ENCODE data around the gene NKAPD1. TPM values are rescaled to one million over a fixed set of nuclear protein-coding genes. Genes with fewer than 3 reads are reported as not detected.
A peak's percentile ranks its signal among the peaks of the same experiment; 100 is the strongest.

NKAPD1 gene
- total and polyA plus RNA-seq, 10 of the 15 experiments (the other 5 are each of a cell fraction or from before 2014, with no cell fraction given): 9.6 to 43.3 (median 19.2) TPM

DNA sequence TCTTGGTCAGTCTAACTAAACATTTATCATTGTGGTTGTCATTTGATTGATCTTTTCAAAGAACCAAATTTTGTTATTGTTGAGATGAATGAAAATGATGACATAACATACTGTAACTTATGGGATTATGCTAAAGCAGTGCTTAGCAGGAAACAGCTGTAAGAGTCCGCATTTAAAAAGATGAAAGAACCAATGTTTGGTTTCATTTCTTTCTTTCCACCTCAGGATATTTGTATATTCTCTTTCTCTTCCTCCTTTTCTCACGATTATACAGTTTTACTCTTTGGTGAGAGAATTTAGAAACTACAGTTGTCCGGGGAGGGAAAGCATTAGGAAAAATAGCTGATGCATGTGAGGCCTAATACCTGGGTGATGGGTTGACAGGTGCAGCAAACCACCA, 23.4 kb upstream of the NKAPD1 start:
- CTCF ChIA-PET: no interaction called here
- no peak overlapping the region for H2AFZ ChIP-seq (ENCODE audit: control insufficient read depth, low read depth, low read length)
- ATAC-seq (peak; percentile 84), DNase-seq (ENCODE audit: low read depth, low spot score) (peak; percentile 40), FAIRE-seq (peak; percentile 75)
- peak overlapping the region; percentile 68 for H3K4me2 ChIP-seq (ENCODE audit: control insufficient read depth, insufficient read depth)
- H3K27ac ChIP-seq (ENCODE audit: control insufficient read depth, insufficient read depth): peak overlapping the region; percentile 72; the same call in 1 of the 2 replicates
- intact Hi-C loops (cut with micrococcal nuclease; ENCODE audit: unreplicated experiment) (no loop called here), in situ Hi-C loops (cut with MboI) (no loop called here)
- peaks cover 3% of the 10 kb centered on the region for H3K79me2 ChIP-seq (ENCODE audit: control insufficient read depth, insufficient read depth, low read length)
- POLR2A ChIA-PET: no interaction called here
- no peaks in the 10 kb centered on the region; the same call in 2 of the 3 replicates for H3K9me3 ChIP-seq (replicated peaks; ENCODE audit: control insufficient read depth, insufficient read depth, low read length)
- BruUV-seq (replicated peaks): no TSS peak
- SMC1A ChIA-PET (ENCODE audit: uncharacterized antibody, unreplicated experiment): interaction anchor here (0.7 to 2.2 kb wide), 5 partner anchors 10 to 390 kb away, joined by 3 to 8 read pairs (median 3); no protein-coding TSS in a partner anchor
- RAD21 ChIA-PET (ENCODE audit: unreplicated experiment): no interaction called here
- 0% methylated on average over 3 of the region's 3 CpGs for WGBS (ENCODE audit: insufficient coverage, insufficient replicate concordance, low lambda C conversion rate, missing lambda C conversion rate)
- peaks cover 36% of the 10 kb centered on the region for H3K4me1 ChIP-seq (ENCODE audit: control insufficient read depth, insufficient read depth, low read length)
- H3K27me3 ChIP-seq (replicated peaks in 1 of 2; ENCODE audit: control insufficient read depth in 2 of 2, insufficient read depth in 2 of 2, low read length in 1 of 2): no peaks in the 10 kb centered on the region
- peaks cover 1 to 26% of the 10 kb centered on the region in 2 experiments for H3K36me3 ChIP-seq (ENCODE audit: control insufficient read depth in 2 of 2, insufficient read depth in 2 of 2, low read length in 1 of 2)
- no peaks in the 10 kb centered on the region for H4K20me1 ChIP-seq (ENCODE audit: control insufficient read depth, insufficient read depth)
- no peak overlapping the region for H3K9ac ChIP-seq (ENCODE audit: control insufficient read depth, insufficient read depth, low read length)
- H3K4me3 ChIP-seq: no peak overlapping the region
- TF ChIP-seq BCL11A (IDR thresholded peaks at IDR 0.05; ENCODE audit: low read depth, low read length) (0 out of 2 replicates have a peak, but pooled peaks have one; percentile 36), STAT1 (conservative IDR thresholded peaks at IDR 0.05) (no peak), NFIC (IDR thresholded peaks at IDR 0.05; ENCODE audit: low read depth, low read length) (peak; percentile 91), RUNX3 (IDR thresholded peaks at IDR 0.05; ENCODE audit: low read length) (peak; percentile 86), IKZF2 (IDR thresholded peaks at IDR 0.05) (peak; percentile 69 to 79), MEF2A (IDR thresholded peaks at IDR 0.05; ENCODE audit: insufficient read depth, low read depth, low read length) (peak; percentile 62; the same call in 1 of the 2 replicates), ZNF217 (IDR thresholded peaks at IDR 0.05) (peak; percentile 53; the same call in 1 of the 2 replicates), DPF2 (IDR thresholded peaks at IDR 0.05) (0 out of 2 replicates have a peak, but pooled peaks have one; percentile 37), TCF7 (IDR thresholded peaks at IDR 0.05; ENCODE audit: borderline replicate concordance) (peak; percentile 89), EP300 (IDR thresholded peaks at IDR 0.05; ENCODE audit: borderline replicate concordance in 1 of 2, control insufficient read depth in 1 of 2, low read depth in 2 of 2, low read length in 2 of 2) (peak; percentile 64 to 66; a peak in 2 of 4 replicates), ZBED1 (IDR thresholded peaks at IDR 0.05; ENCODE audit: borderline replicate concordance) (0 out of 2 replicates have a peak, but pooled peaks have one; percentile 61), CREB1 (IDR thresholded peaks at IDR 0.05; ENCODE audit: low read depth) (peak; percentile 35; the same call in 1 of the 2 replicates), PAX5 (IDR thresholded peaks at IDR 0.05; ENCODE audit: borderline replicate concordance, low read depth, low read length) (no peak), STAT3 (IDR thresholded peaks at IDR 0.05; ENCODE audit: low read depth, low read length) (0 out of 2 replicates have a peak, but pooled peaks have one; percentile 21), ETV6 (conservative IDR thresholded peaks at IDR 0.05 in 1 of 2, IDR thresholded peaks at IDR 0.05 in 1 of 2; ENCODE audit: borderline replicate concordance in 1 of 2, low read depth in 1 of 2) (peak in 1 of 2 experiments; percentile 34; a peak in 1 of 4 replicates), SUZ12 (IDR thresholded peaks at IDR 0.05; ENCODE audit: unreplicated experiment) (no peak), MEF2B (IDR thresholded peaks at IDR 0.05; ENCODE audit: partially characterized antibody, poor library complexity, severe bottlenecking) (peak; percentile 36), ATF7 (IDR thresholded peaks at IDR 0.05; ENCODE audit: low read depth) (peak; percentile 86)
- TF ChIP-seq, protein P1, sequence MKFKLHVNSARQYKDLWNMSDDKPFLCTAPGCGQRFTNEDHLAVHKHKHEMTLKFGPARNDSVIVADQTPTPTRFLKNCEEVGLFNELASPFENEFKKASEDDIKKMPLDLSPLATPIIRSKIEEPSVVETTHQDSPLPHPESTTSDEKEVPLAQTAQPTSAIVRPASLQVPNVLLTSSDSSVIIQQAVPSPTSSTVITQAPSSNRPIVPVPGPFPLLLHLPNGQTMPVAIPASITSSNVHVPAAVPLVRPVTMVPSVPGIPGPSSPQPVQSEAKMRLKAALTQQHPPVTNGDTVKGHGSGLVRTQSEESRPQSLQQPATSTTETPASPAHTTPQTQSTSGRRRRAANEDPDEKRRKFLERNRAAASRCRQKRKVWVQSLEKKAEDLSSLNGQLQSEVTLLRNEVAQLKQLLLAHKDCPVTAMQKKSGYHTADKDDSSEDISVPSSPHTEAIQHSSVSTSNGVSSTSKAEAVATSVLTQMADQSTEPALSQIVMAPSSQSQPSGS (IDR thresholded peaks at IDR 0.05; ENCODE audit: low read length): peak; percentile 88
- TF ChIP-seq, protein P2, sequence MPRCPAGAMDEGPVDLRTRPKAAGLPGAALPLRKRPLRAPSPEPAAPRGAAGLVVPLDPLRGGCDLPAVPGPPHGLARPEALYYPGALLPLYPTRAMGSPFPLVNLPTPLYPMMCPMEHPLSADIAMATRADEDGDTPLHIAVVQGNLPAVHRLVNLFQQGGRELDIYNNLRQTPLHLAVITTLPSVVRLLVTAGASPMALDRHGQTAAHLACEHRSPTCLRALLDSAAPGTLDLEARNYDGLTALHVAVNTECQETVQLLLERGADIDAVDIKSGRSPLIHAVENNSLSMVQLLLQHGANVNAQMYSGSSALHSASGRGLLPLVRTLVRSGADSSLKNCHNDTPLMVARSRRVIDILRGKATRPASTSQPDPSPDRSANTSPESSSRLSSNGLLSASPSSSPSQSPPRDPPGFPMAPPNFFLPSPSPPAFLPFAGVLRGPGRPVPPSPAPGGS (IDR thresholded peaks at IDR 0.05; ENCODE audit: borderline replicate concordance, insufficient read depth, low read depth, low read length, poor library complexity, severe bottlenecking): peak; percentile 10
- TF ChIP-seq, protein P3, sequence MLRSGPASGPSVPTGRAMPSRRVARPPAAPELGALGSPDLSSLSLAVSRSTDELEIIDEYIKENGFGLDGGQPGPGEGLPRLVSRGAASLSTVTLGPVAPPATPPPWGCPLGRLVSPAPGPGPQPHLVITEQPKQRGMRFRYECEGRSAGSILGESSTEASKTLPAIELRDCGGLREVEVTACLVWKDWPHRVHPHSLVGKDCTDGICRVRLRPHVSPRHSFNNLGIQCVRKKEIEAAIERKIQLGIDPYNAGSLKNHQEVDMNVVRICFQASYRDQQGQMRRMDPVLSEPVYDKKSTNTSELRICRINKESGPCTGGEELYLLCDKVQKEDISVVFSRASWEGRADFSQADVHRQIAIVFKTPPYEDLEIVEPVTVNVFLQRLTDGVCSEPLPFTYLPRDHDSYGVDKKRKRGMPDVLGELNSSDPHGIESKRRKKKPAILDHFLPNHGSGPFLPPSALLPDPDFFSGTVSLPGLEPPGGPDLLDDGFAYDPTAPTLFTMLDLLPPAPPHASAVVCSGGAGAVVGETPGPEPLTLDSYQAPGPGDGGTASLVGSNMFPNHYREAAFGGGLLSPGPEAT (IDR thresholded peaks at IDR 0.05; ENCODE audit: low read depth): peak; percentile 39; the same call in 1 of the 2 replicates

All from GM12878 (cell line).